ENCODE data around the gene CD28.
"Not testable (repeated sequence)": the region's sequence is repeated elsewhere in the genome, so short reads cannot be mapped to it uniquely, and the experiment has no call there.

Gene CD28

DNA sequence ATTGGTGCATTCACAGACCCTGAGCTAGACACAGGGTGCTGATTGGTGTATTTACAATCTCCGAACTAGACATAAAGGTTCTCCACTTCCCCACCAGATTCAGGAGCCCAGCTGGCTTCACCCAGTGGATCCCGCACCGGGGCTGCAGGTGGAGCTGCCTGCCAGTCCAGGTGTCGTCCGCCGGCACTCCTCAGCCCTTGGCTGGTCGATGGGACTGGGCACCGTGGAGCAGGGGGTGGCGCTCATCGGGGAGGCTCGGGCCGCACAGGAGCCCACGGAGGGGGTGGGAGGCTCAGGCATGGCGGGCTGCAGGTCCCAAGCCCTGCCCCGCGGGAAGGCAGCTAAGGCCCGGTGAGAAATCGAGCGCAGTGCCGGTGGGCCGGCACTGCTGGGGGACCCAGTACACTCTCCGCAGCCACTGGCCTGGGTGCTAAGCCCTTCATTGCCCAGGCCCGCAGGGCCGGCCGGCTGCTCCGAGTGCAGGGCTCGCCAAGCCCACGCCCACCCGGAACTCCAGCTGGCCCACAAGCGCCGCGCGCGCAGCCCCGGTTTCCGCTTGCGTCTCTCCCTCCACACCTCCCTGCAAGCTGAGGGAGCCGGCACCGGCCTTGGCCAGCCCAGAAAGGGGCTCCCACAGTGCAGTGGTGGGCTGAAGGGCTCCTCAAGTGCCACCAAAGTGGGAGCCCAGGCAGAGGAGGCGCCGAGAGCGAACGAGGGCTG lies 79.1 kb downstream of the CD28 start:
- not testable (repeated sequence) for DNase-seq

DNA sequence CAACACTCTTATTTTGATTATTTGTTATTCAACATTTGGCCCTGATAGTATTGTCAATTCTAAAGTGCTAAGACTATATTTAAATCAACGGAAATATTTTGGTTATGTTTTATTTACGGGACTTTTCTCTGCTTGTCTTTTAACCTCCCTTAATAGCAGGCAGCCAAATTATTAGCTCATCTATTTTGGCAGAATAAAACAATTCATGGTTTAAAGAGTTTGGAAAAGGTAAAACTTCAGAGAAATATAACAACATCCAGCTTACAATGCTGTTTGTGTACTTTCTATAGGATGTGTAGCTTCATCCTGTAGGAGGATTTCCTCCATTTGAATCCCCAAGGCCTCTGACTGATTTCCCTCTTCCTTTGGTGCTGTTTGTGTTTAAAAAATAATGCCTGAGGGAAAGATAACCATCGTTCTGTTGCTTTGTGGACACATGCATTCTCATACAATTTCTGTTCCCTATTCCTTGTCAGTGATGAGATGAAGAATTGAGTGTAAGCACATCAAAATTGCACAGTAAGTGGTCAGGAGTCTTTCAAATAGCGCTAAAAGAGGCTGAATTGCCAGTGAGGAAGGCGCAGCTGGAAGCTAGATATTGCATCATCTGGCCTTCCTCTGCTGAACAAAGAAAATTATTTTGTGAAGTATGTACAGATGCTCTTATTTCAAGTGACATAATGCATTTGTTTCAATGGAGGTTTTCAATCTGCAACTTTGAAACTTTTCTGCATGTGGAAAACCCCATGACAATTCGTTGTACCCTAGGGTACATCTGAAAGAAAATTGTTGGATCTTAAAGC lies 80.3 kb downstream of the CD28 start:
- no peak for DNase-seq

GRCh38 chr2:203787979-203788378 lies 81.5 kb downstream of the CD28 start:
- no peak for DNase-seq

Measured in C1 segment of cervical spinal cord (tissue), 14 donors.